Astrocyte of the cerebellum (primary cell): ENCODE data around the gene IQCF6.
"Not testable (repeated sequence)": the region's sequence is repeated elsewhere in the genome, so short reads cannot be mapped to it uniquely, and the experiment has no call there.

Experiments used
- DNase-seq: peaks from one replicate; pipeline ENCODE4 v3.0.0-alpha.2; 2011; ENCODE audit warnings: low read depth
- H3K4me3 ChIP-seq: 2 replicates; pipeline ENCODE4 v1.5.1; 2011; ENCODE audit warnings: mild to moderate bottlenecking, low read depth, low read length, moderate library complexity
- CTCF ChIP-seq: IDR thresholded peaks from 2 replicates; pipeline ENCODE4 v1.5.1; 2012; ENCODE audit warnings: low read length, low read depth, moderate library complexity, mild to moderate bottlenecking; ENCODE audit errors: missing control alignments
- in situ Hi-C: cut with HindIII; loops from 2 replicates; pipeline ENCODE4 v1.10.0; 2017; ENCODE audit warnings: low sequenced_read_pairs

Gene IQCF6

GRCh38 chr3:51750878-51751277 lies 28.2 kb downstream of the IQCF6 start:
- no peak for TF ChIP-seq CTCF
- H3K4me3 ChIP-seq: no peak overlapping the region
- no peak for DNase-seq
- in situ Hi-C loops: no loop called here

- in situ Hi-C loops: no loop called here
- no peak overlapping the region for H3K4me3 ChIP-seq
- DNase-seq: no peak
- TF ChIP-seq CTCF: no peak
Measured at GRCh38 chr3:51748327-51748726, 30.7 kb downstream of the IQCF6 start.

GRCh38 chr3:51747840-51748239 lies 31.2 kb downstream of the IQCF6 start:
- in situ Hi-C loops: no loop called here
- DNase-seq: no peak
- no peak for TF ChIP-seq CTCF
- no peak overlapping the region for H3K4me3 ChIP-seq

DNA sequence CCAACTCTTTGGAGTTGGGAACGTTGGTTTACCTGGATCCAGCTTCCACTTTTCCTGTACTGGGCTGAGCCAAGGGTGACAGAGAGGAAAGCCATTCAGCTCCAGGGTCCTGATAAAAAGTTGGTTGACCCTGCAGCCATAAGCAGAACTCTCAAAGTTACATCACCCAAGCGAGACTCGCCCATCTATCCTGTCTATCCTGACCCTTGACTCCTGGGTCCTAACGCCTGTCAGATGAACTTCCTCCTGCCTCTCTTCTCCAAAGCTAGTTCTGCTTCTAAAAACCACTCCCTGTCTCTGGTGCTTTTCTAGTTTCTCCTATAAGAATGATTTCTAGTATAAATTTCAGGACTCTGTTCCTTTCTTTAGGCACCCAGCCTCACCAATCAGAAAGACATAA lies 36.1 kb downstream of the IQCF6 start:
- in situ Hi-C loops, H3K4me3 ChIP-seq, DNase-seq: not testable (repeated sequence)

DNA sequence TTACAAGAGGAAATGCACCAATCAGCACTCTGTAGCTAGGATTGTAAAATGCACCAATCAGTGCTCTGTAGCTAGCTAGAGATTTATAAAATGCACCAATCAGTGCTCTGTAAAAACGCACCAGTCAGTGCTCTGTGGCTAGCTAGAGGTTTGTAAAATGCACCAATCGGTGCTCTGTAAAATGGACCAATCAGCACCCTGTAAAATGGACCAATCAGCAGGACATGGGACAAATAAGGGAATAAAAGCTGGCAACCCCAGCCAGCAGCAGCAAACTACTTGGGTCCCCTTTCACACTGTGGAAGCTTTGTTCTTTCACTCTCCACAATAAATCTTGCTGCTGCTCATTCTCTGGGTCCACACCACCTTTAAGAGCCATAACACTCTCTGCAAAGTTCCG lies 36.7 kb downstream of the IQCF6 start:
- H3K4me3 ChIP-seq, DNase-seq, in situ Hi-C loops: not testable (repeated sequence)

GRCh38 chr3:51739110-51739509 lies 39.9 kb downstream of the IQCF6 start:
- no peak for DNase-seq
- in situ Hi-C loops: no loop called here
- no peak for TF ChIP-seq CTCF
- H3K4me3 ChIP-seq: no peak overlapping the region

- DNase-seq: no peak
- H3K4me3 ChIP-seq: no peak overlapping the region
- in situ Hi-C loops: no loop called here
- TF ChIP-seq CTCF: no peak
Measured at GRCh38 chr3:51735950-51736349, 43.1 kb downstream of the IQCF6 start.

DNA sequence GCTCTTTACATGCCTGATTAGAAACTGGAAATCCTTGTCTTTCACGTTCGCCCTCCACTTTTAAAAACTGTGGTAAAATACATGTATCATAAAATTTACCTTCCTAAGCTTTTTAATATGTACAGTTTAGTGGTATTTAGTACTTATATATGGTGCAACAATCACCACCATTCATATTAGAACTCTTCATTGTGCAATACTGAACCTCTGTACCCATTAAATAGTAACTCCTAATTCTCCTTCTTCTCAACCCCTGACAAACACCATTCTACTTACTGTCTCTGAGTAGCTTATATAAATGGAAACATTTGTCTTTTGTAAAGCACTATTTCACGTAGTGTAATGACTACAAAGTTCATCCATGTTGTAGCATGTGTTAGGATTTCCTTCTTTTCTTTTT lies 44.0 kb downstream of the IQCF6 start:
- no peak for TF ChIP-seq CTCF
- in situ Hi-C loops: no loop called here
- no peak overlapping the region for H3K4me3 ChIP-seq
- DNase-seq: no peak
